Esophagus muscularis mucosa (tissue), 4 donors: ENCODE results near the gene CLEC4A.

ENCODE experiments used
- EP300 ChIP-seq: sonication (generic); formaldehyde crosslinking; IDR thresholded peaks from one replicate; pipeline ENCODE4 v1.6.1; 2017; ENCODE audit warnings: antibody characterized with exemption
- POLR2A ChIP-seq: fragments of 450-650 bp; IDR thresholded peaks from one replicate; pipeline ENCODE4 v1.6.1; 2017; ENCODE audit warnings: antibody characterized with exemption, moderate library complexity, mild to moderate bottlenecking, low read depth
- POLR2AphosphoS5 ChIP-seq, 2 donors: sonication (generic); formaldehyde crosslinking; IDR thresholded peaks; one replicate each; pipeline ENCODE4 v1.6.1; 2017; ENCODE audit warnings: antibody characterized with exemption in 2 of 2
- TF ChIP-seq, protein P1 (sequence below), 3 experiments: fragments of 200-600 bp in 2 of 3; fragments of 450-650 bp in 1 of 3; sonication (generic) in 2 of 3; IDR thresholded peaks; one replicate each; pipeline ENCODE4 v1.5.1; 2017 to 2019; ENCODE audit warnings: antibody characterized with exemption in 3 of 3, mild to moderate bottlenecking in 2 of 3, moderate library complexity in 1 of 3

DNA sequence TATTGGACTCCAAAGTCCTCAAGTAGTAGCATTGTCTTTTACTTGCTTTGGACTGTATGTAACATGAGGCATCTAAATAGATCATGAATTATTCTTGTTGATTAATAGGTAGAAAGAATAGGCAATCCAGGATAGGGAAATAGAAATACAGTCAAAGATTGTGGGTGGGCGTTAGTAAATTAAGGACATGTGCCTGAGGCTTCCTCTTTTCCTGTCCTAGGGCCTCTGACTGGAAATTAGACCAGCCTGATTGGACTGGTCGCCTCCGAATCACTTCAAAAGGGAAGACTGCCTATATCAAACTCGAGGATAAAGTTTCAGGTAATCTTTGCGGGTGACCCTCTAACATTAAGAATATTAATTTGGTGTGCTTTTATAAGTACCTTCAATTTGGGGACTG lies 33.7 kb upstream of the CLEC4A start:
- TF ChIP-seq, protein P1, sequence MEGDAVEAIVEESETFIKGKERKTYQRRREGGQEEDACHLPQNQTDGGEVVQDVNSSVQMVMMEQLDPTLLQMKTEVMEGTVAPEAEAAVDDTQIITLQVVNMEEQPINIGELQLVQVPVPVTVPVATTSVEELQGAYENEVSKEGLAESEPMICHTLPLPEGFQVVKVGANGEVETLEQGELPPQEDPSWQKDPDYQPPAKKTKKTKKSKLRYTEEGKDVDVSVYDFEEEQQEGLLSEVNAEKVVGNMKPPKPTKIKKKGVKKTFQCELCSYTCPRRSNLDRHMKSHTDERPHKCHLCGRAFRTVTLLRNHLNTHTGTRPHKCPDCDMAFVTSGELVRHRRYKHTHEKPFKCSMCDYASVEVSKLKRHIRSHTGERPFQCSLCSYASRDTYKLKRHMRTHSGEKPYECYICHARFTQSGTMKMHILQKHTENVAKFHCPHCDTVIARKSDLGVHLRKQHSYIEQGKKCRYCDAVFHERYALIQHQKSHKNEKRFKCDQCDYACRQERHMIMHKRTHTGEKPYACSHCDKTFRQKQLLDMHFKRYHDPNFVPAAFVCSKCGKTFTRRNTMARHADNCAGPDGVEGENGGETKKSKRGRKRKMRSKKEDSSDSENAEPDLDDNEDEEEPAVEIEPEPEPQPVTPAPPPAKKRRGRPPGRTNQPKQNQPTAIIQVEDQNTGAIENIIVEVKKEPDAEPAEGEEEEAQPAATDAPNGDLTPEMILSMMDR (IDR thresholded peaks at IDR 0.05) = no peak
- no peak for TF ChIP-seq POLR2A
- no peak for TF ChIP-seq POLR2AphosphoS5 (IDR thresholded peaks at IDR 0.05)
- TF ChIP-seq EP300 = no peak
